Measurements from ENCODE around the gene IREB2. TPM values are rescaled to one million over a fixed set of nuclear protein-coding genes. Genes with fewer than 3 reads are reported as not detected.

The IREB2 gene
- total and polyA plus RNA-seq, 2 donors (not counting 1 experiment from before 2014, with no cell fraction given): 14.7 to 92.1 TPM

- Mint-ChIP-seq H3K4me1 (no peaks in the 10 kb centered on the region), H3K27me3 (peaks cover 11% of the 10 kb centered on the region), H3K9me3 (ENCODE audit: insufficient read depth) (no peaks in the 10 kb centered on the region), H3K27ac (no peak overlapping the region), H3K4me3 (no peak overlapping the region)
- intact Hi-C loops (cut with micrococcal nuclease): no loop called here
- H3K27ac ChIP-seq (ENCODE audit: low read length in 2 of 2): no peak overlapping the region
- TF ChIP-seq CTCF (IDR thresholded peaks at IDR 0.05) (no peak), EZH2 (IDR thresholded peaks at IDR 0.05; ENCODE audit: borderline replicate concordance, insufficient read depth, low read depth, low read length, poor library complexity, severe bottlenecking) (no peak)
- no peak for ATAC-seq (ENCODE audit: low read depth)
- no peak overlapping the region for H2AFZ ChIP-seq (ENCODE audit: insufficient read depth, low read depth, low read length, poor library complexity, severe bottlenecking)
- DNase-seq: no peak
- no peaks in the 10 kb centered on the region for H4K20me1 ChIP-seq (ENCODE audit: control insufficient read depth, insufficient read depth, low read length, poor library complexity, severe bottlenecking)
- no peaks in the 10 kb centered on the region for H3K9me3 ChIP-seq (ENCODE audit: control extremely low read depth in 1 of 3, control insufficient read depth in 2 of 3, insufficient read depth in 1 of 3, low read length in 2 of 3)
- H3K4me3 ChIP-seq (ENCODE audit: control extremely low read depth in 1 of 5, extremely low read depth in 1 of 5, insufficient read depth in 1 of 5, low read depth in 2 of 5, low read length in 4 of 5): no peak overlapping the region
- H3K9ac ChIP-seq (ENCODE audit: low read length): no peak overlapping the region
- H3K4me2 ChIP-seq (replicated peaks; ENCODE audit: low read depth, low read length, poor library complexity, severe bottlenecking): no peak overlapping the region
- WGBS (ENCODE audit: insufficient coverage): 90% methylated on average over 2 of the region's 2 CpGs
- no peaks in the 10 kb centered on the region for H3K79me2 ChIP-seq (ENCODE audit: control insufficient read depth, insufficient read depth, low read length)
- ChIA-PET POLR2A (no interaction called here), CTCF (no interaction called here)
- no peaks in the 10 kb centered on the region for H3K27me3 ChIP-seq (replicated peaks in 1 of 4; ENCODE audit: control extremely low read depth in 1 of 4, control insufficient read depth in 3 of 4, insufficient read depth in 4 of 4, low read length in 3 of 4)
- H3K4me1 ChIP-seq (ENCODE audit: control insufficient read depth in 2 of 2, insufficient read depth in 2 of 2, low read length in 2 of 2): no peaks in the 10 kb centered on the region
- H3K36me3 ChIP-seq (replicated peaks in 1 of 2; ENCODE audit: control extremely low read depth in 1 of 2, control insufficient read depth in 1 of 2, extremely low read depth in 1 of 2, insufficient read depth in 2 of 2, low read length in 1 of 2): no peaks in the 10 kb centered on the region
Measured at GRCh38 chr15:78397382-78397781, 40.6 kb upstream of the IREB2 start.

GRCh38 chr15:78398076-78398825 lies 39.8 kb upstream of the IREB2 start:
- POLR2A ChIA-PET: no interaction called here
- intact Hi-C loops (cut with micrococcal nuclease): no loop called here
- no peak for DNase-seq

More at GRCh38 chr15:78398076-78398825, 39.8 kb upstream of the IREB2 start:
- no peak overlapping the region for H3K9ac ChIP-seq (ENCODE audit: low read length)
- WGBS (ENCODE audit: insufficient coverage): 92% methylated on average over 11 of the region's 11 CpGs
- H3K4me2 ChIP-seq (replicated peaks; ENCODE audit: low read depth, low read length, poor library complexity, severe bottlenecking): no peak overlapping the region
- no peak overlapping the region for H2AFZ ChIP-seq (ENCODE audit: insufficient read depth, low read depth, low read length, poor library complexity, severe bottlenecking)
- no peaks in the 10 kb centered on the region for H3K4me1 ChIP-seq (ENCODE audit: control insufficient read depth in 2 of 2, insufficient read depth in 2 of 2, low read length in 2 of 2)
- no peak overlapping the region for H3K4me3 ChIP-seq (ENCODE audit: control extremely low read depth in 1 of 5, extremely low read depth in 1 of 5, insufficient read depth in 1 of 5, low read depth in 2 of 5, low read length in 4 of 5)
- no peak overlapping the region for H3K27ac Mint-ChIP-seq
- ATAC-seq (ENCODE audit: low read depth): no peak
- no peaks in the 10 kb centered on the region for H3K9me3 Mint-ChIP-seq (ENCODE audit: insufficient read depth)
- H3K4me3 Mint-ChIP-seq: no peak overlapping the region
- no peaks in the 10 kb centered on the region for H3K27me3 ChIP-seq (replicated peaks in 1 of 4; ENCODE audit: control extremely low read depth in 1 of 4, control insufficient read depth in 3 of 4, insufficient read depth in 4 of 4, low read length in 3 of 4)
- no peaks in the 10 kb centered on the region for H3K9me3 ChIP-seq (ENCODE audit: control extremely low read depth in 1 of 3, control insufficient read depth in 2 of 3, insufficient read depth in 1 of 3, low read length in 2 of 3)
- H3K36me3 ChIP-seq (replicated peaks in 1 of 2; ENCODE audit: control extremely low read depth in 1 of 2, control insufficient read depth in 1 of 2, extremely low read depth in 1 of 2, insufficient read depth in 2 of 2, low read length in 1 of 2): no peaks in the 10 kb centered on the region
- TF ChIP-seq EZH2 (IDR thresholded peaks at IDR 0.05; ENCODE audit: borderline replicate concordance, insufficient read depth, low read depth, low read length, poor library complexity, severe bottlenecking) (no peak), CTCF (IDR thresholded peaks at IDR 0.05) (no peak)
- no peak overlapping the region for H3K27ac ChIP-seq (ENCODE audit: low read length in 2 of 2)
- H3K79me2 ChIP-seq (ENCODE audit: control insufficient read depth, insufficient read depth, low read length): no peaks in the 10 kb centered on the region
- H4K20me1 ChIP-seq (ENCODE audit: control insufficient read depth, insufficient read depth, low read length, poor library complexity, severe bottlenecking): no peaks in the 10 kb centered on the region
- H3K27me3 Mint-ChIP-seq: peaks cover 10% of the 10 kb centered on the region
- CTCF ChIA-PET: interaction anchor here (1.8 kb wide), 1 partner anchor 24 kb away, joined by 6 read pairs; no protein-coding TSS in a partner anchor
- no peaks in the 10 kb centered on the region for H3K4me1 Mint-ChIP-seq
